Upper lobe of left lung (tissue), 6 donors: Measurements from ENCODE around the gene SPDL1. TPM values are rescaled to one million over a fixed set of nuclear protein-coding genes. Genes with fewer than 3 reads are reported as not detected.

Source experiments
- ATAC-seq, 2 donors: fragments of 200-7000 bp; cut with Tn5 transposase; one replicate each; pipeline ENCODE4 v1.9.1; 2022; ENCODE audit warnings: mild to moderate bottlenecking in 2 of 2, moderate library complexity in 2 of 2; ENCODE audit not compliant: low FRiP score in 2 of 2
- DNase-seq, 2 donors: peaks; one replicate each; pipeline ENCODE4 v3.0.0-alpha.2; 2019 to 2020
- H3K27ac ChIP-seq, 4 donors: fragments of 200-600 bp; sonication (generic); one replicate each; pipeline ENCODE4 v1.5.1; 2016 to 2019
- H3K27me3 ChIP-seq, 4 donors: fragments of 200-600 bp; sonication (generic); one replicate each; pipeline ENCODE4 v1.5.1; 2017 to 2019
- H3K36me3 ChIP-seq, 4 donors: fragments of 200-600 bp; sonication (generic); one replicate each; pipeline ENCODE4 v1.5.1; 2016 to 2019
- H3K4me1 ChIP-seq, 4 donors: fragments of 200-600 bp; sonication (generic); one replicate each; pipeline ENCODE4 v1.5.1; 2018 to 2019
- H3K4me3 ChIP-seq, 4 donors: fragments of 200-600 bp; sonication (generic); one replicate each; pipeline ENCODE4 v1.5.1; 2017 to 2019; ENCODE audit warnings: mild to moderate bottlenecking in 2 of 4, moderate library complexity in 1 of 4
- H3K9me3 ChIP-seq, 4 donors: fragments of 200-600 bp; sonication (generic); one replicate each; pipeline ENCODE4 v1.5.1; 2018 to 2019
- CTCF ChIP-seq, 6 experiments: fragments of 450-650 bp in 4 of 6; fragments of 200-600 bp in 2 of 6; sonication (generic) in 2 of 6; IDR thresholded peaks; one replicate each; pipeline ENCODE4 v1.5.1; 2016 to 2019; ENCODE audit warnings: antibody characterized with exemption in 6 of 6
- EP300 ChIP-seq, 4 donors: sonication (generic); formaldehyde crosslinking; IDR thresholded peaks; one replicate each; pipeline ENCODE4 v1.5.1; 2017; ENCODE audit warnings: antibody characterized with exemption in 4 of 4, control low read depth in 2 of 4
- POLR2A ChIP-seq, 4 donors: fragments of 450-650 bp; IDR thresholded peaks; one replicate each; pipeline ENCODE4 v1.5.1; 2016 to 2017; ENCODE audit warnings: antibody characterized with exemption in 4 of 4, mild to moderate bottlenecking in 2 of 4
- POLR2AphosphoS5 ChIP-seq, 2 donors: sonication (generic); formaldehyde crosslinking; IDR thresholded peaks; one replicate each; pipeline ENCODE4 v1.5.1; 2017; ENCODE audit warnings: antibody characterized with exemption in 2 of 2
- WGBS, 2 donors: methylation state at CpG; one replicate each; pipeline ENCODE4 v1.1.5; 2017 to 2018; 5-methylcytosine and 5-hydroxymethylcytosine counted together
- total RNA-seq, 6 donors: library from RNA; depleted of rRNA in 4 of 6; stranded (reverse); fragments of >200 nt in 4 of 6; gene quantifications; one replicate each; pipeline versions ENCODE4 v1.1.0 to v1.2.1, GENCODE V29; 2016 to 2021
- donor health status: DM: no; HTN: no; CAD: no; lungs with moderate emphysema.
- donor health status: DM: no; HTN: yes; CAD: no; lungs with severe emphysema.

SPDL1 gene
- total RNA-seq, 6 donors from 2014 or later = 1.9 to 9.2 (median 5.5) TPM

DNA sequence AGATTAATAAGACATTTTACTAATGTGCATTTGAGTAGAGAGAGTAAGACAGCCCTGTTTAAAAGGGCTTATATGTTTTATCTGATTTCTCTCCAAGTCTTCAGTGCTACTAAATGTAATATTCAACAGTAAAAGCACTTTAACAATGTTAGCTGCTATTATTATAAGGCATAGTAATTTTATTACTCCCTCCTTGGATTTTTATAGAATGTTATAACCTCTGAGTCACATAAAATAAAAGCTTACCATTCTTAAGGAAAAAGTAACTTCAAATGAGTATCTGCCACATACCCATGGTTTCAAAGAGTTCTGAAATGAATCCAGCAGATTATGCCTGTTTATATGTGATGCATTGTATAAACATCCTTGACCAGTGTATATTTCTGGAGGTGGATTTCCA, 19.0 kb downstream of the SPDL1 start:
- Histone ChIP-seq H3K4me3 (no peak overlapping the region), H3K27ac (no peak overlapping the region), H3K9me3 (no peaks in the 10 kb centered on the region), H3K4me1 (no peaks in the 10 kb centered on the region), H3K36me3 (peaks cover 0 to 43% (median 7%) of the 10 kb centered on the region in 4 donors), H3K27me3 (no peaks in the 10 kb centered on the region)
- DNase-seq (no peak), ATAC-seq (no peak)
- TF ChIP-seq POLR2AphosphoS5 (IDR thresholded peaks at IDR 0.05) (no peak), POLR2A (IDR thresholded peaks at IDR 0.05) (no peak), EP300 (IDR thresholded peaks at IDR 0.05) (no peak), CTCF (IDR thresholded peaks at IDR 0.05) (no peak)

DNA sequence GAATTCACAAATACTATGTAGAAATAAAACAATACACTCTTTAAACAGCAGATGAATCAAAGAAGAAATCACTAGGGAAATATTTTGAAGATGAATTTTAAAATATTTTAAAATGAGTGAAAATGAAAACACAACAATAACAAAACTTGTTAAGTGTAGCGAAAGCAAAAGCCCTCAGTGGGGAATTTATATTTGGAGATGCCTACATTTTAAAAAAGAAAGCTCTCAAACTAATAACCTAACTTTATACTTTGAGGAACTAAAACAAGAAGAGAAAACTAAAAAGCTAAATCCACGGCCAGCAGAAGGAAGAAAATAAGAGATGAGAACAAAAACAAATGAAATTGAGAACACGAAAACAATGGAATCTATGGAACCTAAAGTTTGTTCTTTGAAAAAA, 22.7 kb downstream of the SPDL1 start:
- 87 to 95% methylated on average over 3 of the region's 3 CpGs for WGBS, 2 donors

DNA sequence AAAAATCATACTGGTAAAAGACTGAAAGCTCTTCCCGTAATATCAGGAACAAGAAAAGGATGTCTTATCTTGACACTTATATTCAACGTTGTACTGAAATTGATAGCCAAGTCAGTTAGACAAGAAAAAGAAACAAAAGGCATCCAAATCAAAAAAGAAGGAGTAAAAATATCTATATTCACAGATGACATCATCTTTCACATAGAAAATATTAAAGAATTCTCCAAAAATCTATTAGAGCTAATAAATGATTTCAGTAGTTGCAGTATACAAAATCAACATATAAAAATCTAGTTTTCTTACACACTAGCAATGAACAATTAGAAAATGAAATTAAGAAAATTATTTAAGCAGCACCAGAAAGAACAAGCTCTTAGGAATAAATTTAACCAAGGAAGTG, 24.3 kb downstream of the SPDL1 start:
- no peak for TF ChIP-seq POLR2AphosphoS5 (IDR thresholded peaks at IDR 0.05)
- no peak for TF ChIP-seq POLR2A (IDR thresholded peaks at IDR 0.05)
- no peak for TF ChIP-seq EP300 (IDR thresholded peaks at IDR 0.05)
- TF ChIP-seq CTCF (IDR thresholded peaks at IDR 0.05) = no peak
- H3K27ac ChIP-seq = no peak overlapping the region
- ATAC-seq (no peak), DNase-seq (no peak)
- WGBS, 2 donors = 70 to 75% methylated on average over 2 of the region's 2 CpGs
- no peaks in the 10 kb centered on the region for H3K4me1 ChIP-seq
- peaks cover 0 to 3% (median 0%) of the 10 kb centered on the region in 4 donors for H3K36me3 ChIP-seq
- H3K27me3 ChIP-seq = no peaks in the 10 kb centered on the region
- H3K9me3 ChIP-seq = peaks cover 0 to 3% (median 0%) of the 10 kb centered on the region in 4 donors
- no peak overlapping the region for H3K4me3 ChIP-seq

More for the DNA sequence above, 22.7 kb downstream of the SPDL1 start:
- no peak for TF ChIP-seq POLR2A (IDR thresholded peaks at IDR 0.05)
- no peak for TF ChIP-seq EP300 (IDR thresholded peaks at IDR 0.05)
- TF ChIP-seq CTCF (IDR thresholded peaks at IDR 0.05) = no peak
- no peak for TF ChIP-seq POLR2AphosphoS5 (IDR thresholded peaks at IDR 0.05)
- Histone ChIP-seq H3K4me3 (no peak overlapping the region), H3K27ac (no peak overlapping the region), H3K9me3 (peaks cover 0 to 3% (median 0%) of the 10 kb centered on the region in 4 donors), H3K36me3 (peaks cover 0 to 12% (median 2%) of the 10 kb centered on the region in 4 donors), H3K27me3 (no peaks in the 10 kb centered on the region), H3K4me1 (no peaks in the 10 kb centered on the region)
- ATAC-seq (no peak), DNase-seq (no peak)

- ATAC-seq = no peak
Measured at GRCh38 chr5:169609716-169610115, 26.1 kb downstream of the SPDL1 start.

More at GRCh38 chr5:169609716-169610115, 26.1 kb downstream of the SPDL1 start:
- no peak for TF ChIP-seq POLR2A (IDR thresholded peaks at IDR 0.05)
- no peak for TF ChIP-seq EP300 (IDR thresholded peaks at IDR 0.05)
- TF ChIP-seq CTCF (IDR thresholded peaks at IDR 0.05) = no peak
- no peak for TF ChIP-seq POLR2AphosphoS5 (IDR thresholded peaks at IDR 0.05)
- DNase-seq = no peak
- WGBS, 2 donors = 77 to 90% methylated on average over 2 to 3 of the region's 3 CpGs
- H3K4me1 ChIP-seq = no peaks in the 10 kb centered on the region
- no peak overlapping the region for H3K27ac ChIP-seq
- H3K36me3 ChIP-seq = no peaks in the 10 kb centered on the region
- H3K4me3 ChIP-seq = no peak overlapping the region
- no peaks in the 10 kb centered on the region for H3K27me3 ChIP-seq
- H3K9me3 ChIP-seq = peaks cover 0 to 3% (median 0%) of the 10 kb centered on the region in 4 donors
